ENCODE data around the gene XRCC4. TPM values are rescaled to one million over a fixed set of nuclear protein-coding genes. Genes with fewer than 3 reads are reported as not detected.

Gene XRCC4
- total and polyA plus RNA-seq, 2 of the 13 experiments (the other 11 are each of a cell fraction or from before 2014, with no cell fraction given), result 2.8 to 12.6 TPM

DNA sequence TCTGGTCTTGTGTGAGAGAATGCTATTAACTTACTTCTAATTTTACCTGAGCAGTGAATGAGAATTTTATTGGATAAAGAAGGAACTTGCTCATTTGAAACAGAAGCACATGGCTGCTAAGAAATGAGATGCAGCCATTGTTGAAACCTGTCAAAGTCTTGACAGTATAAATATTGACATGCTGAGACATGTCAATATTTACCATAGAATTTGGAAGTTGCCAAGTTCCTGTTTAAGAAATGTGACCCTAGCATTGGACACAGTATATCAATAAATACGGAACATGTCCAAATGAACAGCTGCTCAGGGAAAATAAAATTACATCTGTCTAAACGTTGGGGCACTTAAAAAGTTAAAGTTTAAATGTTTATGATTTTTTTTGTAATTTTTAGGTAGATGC, 7.8 kb downstream of the XRCC4 start (continued):
- TF ChIP-seq, protein P1, sequence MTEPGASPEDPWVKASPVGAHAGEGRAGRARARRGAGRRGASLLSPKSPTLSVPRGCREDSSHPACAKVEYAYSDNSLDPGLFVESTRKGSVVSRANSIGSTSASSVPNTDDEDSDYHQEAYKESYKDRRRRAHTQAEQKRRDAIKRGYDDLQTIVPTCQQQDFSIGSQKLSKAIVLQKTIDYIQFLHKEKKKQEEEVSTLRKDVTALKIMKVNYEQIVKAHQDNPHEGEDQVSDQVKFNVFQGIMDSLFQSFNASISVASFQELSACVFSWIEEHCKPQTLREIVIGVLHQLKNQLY (CRISPR knock-in tag; IDR thresholded peaks at IDR 0.05), result peak; percentile 42; the same call in 1 of the 2 replicates
- TF ChIP-seq KAT8 (CRISPR knock-in tag; IDR thresholded peaks at IDR 0.05) (peak; percentile 65), POGZ (CRISPR knock-in tag; IDR thresholded peaks at IDR 0.05) (peak; percentile 58; the same call in 1 of the 2 replicates), MXI1 (IDR thresholded peaks at IDR 0.05; ENCODE audit: borderline replicate concordance, low read depth, low read length) (peak; percentile 98; the same call in 2 of the 3 replicates), NFKBIZ (CRISPR knock-in tag; IDR thresholded peaks at IDR 0.05) (peak; percentile 68; the same call in 1 of the 2 replicates), GATA4 (IDR thresholded peaks at IDR 0.05; ENCODE audit: borderline replicate concordance, low read depth) (peak; percentile 52; the same call in 1 of the 2 replicates), ZNF20 (CRISPR knock-in tag; IDR thresholded peaks at IDR 0.05) (no peak), REPIN1 (CRISPR knock-in tag; IDR thresholded peaks at IDR 0.05; ENCODE audit: borderline replicate concordance, low read depth) (no peak), ZNF101 (CRISPR knock-in tag; IDR thresholded peaks at IDR 0.05; ENCODE audit: borderline replicate concordance, low read depth) (no peak), ZNF616 (CRISPR knock-in tag; IDR thresholded peaks at IDR 0.05; ENCODE audit: low read depth) (no peak), KMT2B (CRISPR knock-in tag; IDR thresholded peaks at IDR 0.05) (peak; percentile 30; the same call in 1 of the 2 replicates), FLYWCH1 (CRISPR knock-in tag; IDR thresholded peaks at IDR 0.05) (no peak), NFIB (CRISPR knock-in tag; IDR thresholded peaks at IDR 0.05; ENCODE audit: borderline replicate concordance) (no peak), RFXANK (CRISPR knock-in tag; IDR thresholded peaks at IDR 0.05) (no peak), ZNF572 (CRISPR knock-in tag; IDR thresholded peaks at IDR 0.05) (no peak), YEATS4 (CRISPR knock-in tag; IDR thresholded peaks at IDR 0.05; ENCODE audit: borderline replicate concordance) (no peak), MEIS2 (CRISPR knock-in tag; IDR thresholded peaks at IDR 0.05) (peak; percentile 99)
- TF ChIP-seq, protein P2, sequence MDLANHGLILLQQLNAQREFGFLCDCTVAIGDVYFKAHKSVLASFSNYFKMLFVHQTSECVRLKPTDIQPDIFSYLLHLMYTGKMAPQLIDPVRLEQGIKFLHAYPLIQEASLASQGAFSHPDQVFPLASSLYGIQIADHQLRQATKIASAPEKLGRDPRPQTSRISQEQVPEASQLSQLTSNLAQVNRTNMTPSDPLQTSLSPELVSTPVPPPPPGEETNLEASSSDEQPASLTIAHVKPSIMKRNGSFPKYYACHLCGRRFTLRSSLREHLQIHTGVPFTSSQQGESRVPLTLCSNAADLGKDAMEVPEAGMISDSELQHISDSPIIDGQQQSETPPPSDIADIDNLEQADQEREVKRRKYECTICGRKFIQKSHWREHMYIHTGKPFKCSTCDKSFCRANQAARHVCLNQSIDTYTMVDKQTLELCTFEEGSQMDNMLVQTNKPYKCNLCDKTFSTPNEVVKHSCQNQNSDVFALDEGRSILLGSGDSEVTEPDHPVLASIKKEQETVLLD (CRISPR knock-in tag; IDR thresholded peaks at IDR 0.05; ENCODE audit: low read depth), result no peak
- TF ChIP-seq, protein P3, sequence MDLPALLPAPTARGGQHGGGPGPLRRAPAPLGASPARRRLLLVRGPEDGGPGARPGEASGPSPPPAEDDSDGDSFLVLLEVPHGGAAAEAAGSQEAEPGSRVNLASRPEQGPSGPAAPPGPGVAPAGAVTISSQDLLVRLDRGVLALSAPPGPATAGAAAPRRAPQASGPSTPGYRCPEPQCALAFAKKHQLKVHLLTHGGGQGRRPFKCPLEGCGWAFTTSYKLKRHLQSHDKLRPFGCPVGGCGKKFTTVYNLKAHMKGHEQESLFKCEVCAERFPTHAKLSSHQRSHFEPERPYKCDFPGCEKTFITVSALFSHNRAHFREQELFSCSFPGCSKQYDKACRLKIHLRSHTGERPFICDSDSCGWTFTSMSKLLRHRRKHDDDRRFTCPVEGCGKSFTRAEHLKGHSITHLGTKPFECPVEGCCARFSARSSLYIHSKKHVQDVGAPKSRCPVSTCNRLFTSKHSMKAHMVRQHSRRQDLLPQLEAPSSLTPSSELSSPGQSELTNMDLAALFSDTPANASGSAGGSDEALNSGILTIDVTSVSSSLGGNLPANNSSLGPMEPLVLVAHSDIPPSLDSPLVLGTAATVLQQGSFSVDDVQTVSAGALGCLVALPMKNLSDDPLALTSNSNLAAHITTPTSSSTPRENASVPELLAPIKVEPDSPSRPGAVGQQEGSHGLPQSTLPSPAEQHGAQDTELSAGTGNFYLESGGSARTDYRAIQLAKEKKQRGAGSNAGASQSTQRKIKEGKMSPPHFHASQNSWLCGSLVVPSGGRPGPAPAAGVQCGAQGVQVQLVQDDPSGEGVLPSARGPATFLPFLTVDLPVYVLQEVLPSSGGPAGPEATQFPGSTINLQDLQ (CRISPR knock-in tag; IDR thresholded peaks at IDR 0.05), result no peak
- TF ChIP-seq, protein P4, sequence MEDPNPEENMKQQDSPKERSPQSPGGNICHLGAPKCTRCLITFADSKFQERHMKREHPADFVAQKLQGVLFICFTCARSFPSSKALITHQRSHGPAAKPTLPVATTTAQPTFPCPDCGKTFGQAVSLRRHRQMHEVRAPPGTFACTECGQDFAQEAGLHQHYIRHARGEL (CRISPR knock-in tag; IDR thresholded peaks at IDR 0.05), result no peak
- TF ChIP-seq, protein P5, sequence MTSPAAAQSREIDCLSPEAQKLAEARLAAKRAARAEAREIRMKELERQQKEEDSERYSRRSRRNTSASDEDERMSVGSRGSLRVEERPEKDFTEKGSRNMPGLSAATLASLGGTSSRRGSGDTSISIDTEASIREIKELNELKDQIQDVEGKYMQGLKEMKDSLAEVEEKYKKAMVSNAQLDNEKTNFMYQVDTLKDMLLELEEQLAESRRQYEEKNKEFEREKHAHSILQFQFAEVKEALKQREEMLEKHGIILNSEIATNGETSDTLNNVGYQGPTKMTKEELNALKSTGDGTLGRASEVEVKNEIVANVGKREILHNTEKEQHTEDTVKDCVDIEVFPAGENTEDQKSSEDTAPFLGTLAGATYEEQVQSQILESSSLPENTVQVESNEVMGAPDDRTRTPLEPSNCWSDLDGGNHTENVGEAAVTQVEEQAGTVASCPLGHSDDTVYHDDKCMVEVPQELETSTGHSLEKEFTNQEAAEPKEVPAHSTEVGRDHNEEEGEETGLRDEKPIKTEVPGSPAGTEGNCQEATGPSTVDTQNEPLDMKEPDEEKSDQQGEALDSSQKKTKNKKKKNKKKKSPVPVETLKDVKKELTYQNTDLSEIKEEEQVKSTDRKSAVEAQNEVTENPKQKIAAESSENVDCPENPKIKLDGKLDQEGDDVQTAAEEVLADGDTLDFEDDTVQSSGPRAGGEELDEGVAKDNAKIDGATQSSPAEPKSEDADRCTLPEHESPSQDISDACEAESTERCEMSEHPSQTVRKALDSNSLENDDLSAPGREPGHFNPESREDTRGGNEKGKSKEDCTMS (CRISPR knock-in tag; conservative IDR thresholded peaks at IDR 0.05), result no peak
- TF ChIP-seq, protein P6, sequence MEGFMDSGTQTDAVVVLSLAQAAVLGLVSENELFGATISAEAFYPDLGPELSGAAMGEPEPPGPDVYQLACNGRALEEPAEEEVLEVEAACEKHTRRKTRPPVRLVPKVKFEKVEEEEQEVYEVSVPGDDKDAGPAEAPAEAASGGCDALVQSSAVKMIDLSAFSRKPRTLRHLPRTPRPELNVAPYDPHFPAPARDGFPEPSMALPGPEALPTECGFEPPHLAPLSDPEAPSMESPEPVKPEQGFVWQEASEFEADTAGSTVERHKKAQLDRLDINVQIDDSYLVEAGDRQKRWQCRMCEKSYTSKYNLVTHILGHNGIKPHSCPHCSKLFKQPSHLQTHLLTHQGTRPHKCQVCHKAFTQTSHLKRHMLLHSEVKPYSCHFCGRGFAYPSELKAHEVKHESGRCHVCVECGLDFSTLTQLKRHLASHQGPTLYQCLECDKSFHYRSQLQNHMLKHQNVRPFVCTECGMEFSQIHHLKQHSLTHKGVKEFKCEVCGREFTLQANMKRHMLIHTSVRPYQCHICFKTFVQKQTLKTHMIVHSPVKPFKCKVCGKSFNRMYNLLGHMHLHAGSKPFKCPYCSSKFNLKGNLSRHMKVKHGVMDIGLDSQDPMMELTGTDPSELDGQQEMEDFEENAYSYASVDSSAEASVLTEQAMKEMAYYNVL (CRISPR knock-in tag; IDR thresholded peaks at IDR 0.05; ENCODE audit: borderline replicate concordance), result no peak
